HepG2 (cell line): ENCODE results near the gene PCIF1. TPM values are rescaled to one million over a fixed set of nuclear protein-coding genes. Genes with fewer than 3 reads are reported as not detected.

ENCODE experiments used
- ASH2L ChIP-seq: fragments of 300-600, 200-600 bp; sonication (generic); IDR thresholded peaks from 2 replicates; pipeline ENCODE4 v1.7.0; 2017; ENCODE audit warnings: low read depth, mild to moderate bottlenecking, moderate library complexity, mixed read lengths, low read length; ENCODE audit not compliant: insufficient read length
- IKZF4 ChIP-seq: sonication (generic); formaldehyde crosslinking; IDR thresholded peaks from 2 replicates; pipeline ENCODE4 v1.5.1; 2020; ENCODE audit warnings: borderline replicate concordance, mild to moderate bottlenecking, low read depth, missing genetic modification reagents; ENCODE audit errors: not compliant biosample characterization
- JUND ChIP-seq: sonication (generic); formaldehyde crosslinking; IDR thresholded peaks from 2 replicates; pipeline ENCODE4 v1.8.0; 2022; ENCODE audit warnings: mild to moderate bottlenecking, missing genetic modification reagents
- KAT7 ChIP-seq: IDR thresholded peaks from 2 replicates; pipeline ENCODE4 v1.6.1; 2018; ENCODE audit warnings: borderline replicate concordance, missing compliant biosample characterization
- KLF12 ChIP-seq: sonication (generic); formaldehyde crosslinking; IDR thresholded peaks from 2 replicates; pipeline ENCODE4 v1.4.0; 2020; ENCODE audit warnings: missing genetic modification reagents, borderline replicate concordance
- KLF13 ChIP-seq: sonication (generic); formaldehyde crosslinking; IDR thresholded peaks from 2 replicates; pipeline ENCODE4 v1.4.0; 2020; ENCODE audit warnings: mild to moderate bottlenecking, missing genetic modification reagents
- NCOR1 ChIP-seq: fragments of 200-600 bp; sonication (generic); IDR thresholded peaks from 2 replicates; pipeline ENCODE4 v1.7.0; 2017; ENCODE audit warnings: antibody characterized with exemption, low read length, borderline replicate concordance
- NFAT5 ChIP-seq: sonication (generic); formaldehyde crosslinking; IDR thresholded peaks from 2 replicates; pipeline ENCODE4 v1.4.0; 2020; ENCODE audit warnings: missing genetic modification reagents
- NONO ChIP-seq, 2 experiments: fragments of 450-650 bp in 1 of 2; sonication (generic) in 1 of 2; formaldehyde crosslinking in 1 of 2; IDR thresholded peaks in 1 of 2; conservative IDR thresholded peaks in 1 of 2; 2 replicates each; pipeline versions ENCODE4 v1.6.1 to v1.8.0; 2017 to 2022; ENCODE audit warnings: mild to moderate bottlenecking in 1 of 2, missing genetic modification reagents in 1 of 2, moderate library complexity in 1 of 2
- RNF2 ChIP-seq: fragments of 450-650 bp; conservative IDR thresholded peaks from 2 replicates; pipeline ENCODE4 v1.6.1; 2016; ENCODE audit warnings: low read depth
- SMAD3 ChIP-seq: sonication (generic); formaldehyde crosslinking; IDR thresholded peaks from 2 replicates; pipeline ENCODE4 v1.4.0; 2020; ENCODE audit warnings: missing genetic modification reagents
- SP140L ChIP-seq: sonication (generic); formaldehyde crosslinking; IDR thresholded peaks from 2 replicates; pipeline ENCODE4 v1.4.0; 2020; ENCODE audit warnings: missing genetic modification reagents, borderline replicate concordance
- SRSF4 ChIP-seq: fragments of 200-400 bp; formaldehyde crosslinking; IDR thresholded peaks from one replicate; pipeline ENCODE4 v1.6.1; 2018; ENCODE audit warnings: mild to moderate bottlenecking, low read depth, low read length, moderate library complexity; ENCODE audit not compliant: poor library complexity, severe bottlenecking
- TEAD3 ChIP-seq: optimal IDR thresholded peaks from 2 replicates; pipeline ENCODE3; 2016; ENCODE audit warnings: borderline replicate concordance
- ZNF160 ChIP-seq: sonication (generic); formaldehyde crosslinking; IDR thresholded peaks from 2 replicates; pipeline ENCODE4 v1.8.0; 2022; ENCODE audit warnings: mild to moderate bottlenecking, inconsistent platforms, missing genetic modification reagents
- ZNF207 ChIP-seq: fragments of 450-650 bp; IDR thresholded peaks from 2 replicates; pipeline ENCODE4 v1.6.1; 2016; ENCODE audit warnings: antibody characterized with exemption, borderline replicate concordance
- ZNF282 ChIP-seq: fragments of 450-650 bp; IDR thresholded peaks from 2 replicates; pipeline ENCODE4 v1.6.1; 2018; ENCODE audit not compliant: partially characterized antibody
- ZNF3 ChIP-seq: IDR thresholded peaks from 2 replicates; pipeline ENCODE4 v1.7.0; 2017; ENCODE audit warnings: inconsistent platforms
- ZNF44 ChIP-seq: sonication (generic); formaldehyde crosslinking; IDR thresholded peaks from 2 replicates; pipeline ENCODE4 v1.5.1; 2020; ENCODE audit warnings: mild to moderate bottlenecking, missing genetic modification reagents
- ZNF446 ChIP-seq: sonication (generic); formaldehyde crosslinking; IDR thresholded peaks from 2 replicates; pipeline ENCODE4 v1.5.0; 2020; ENCODE audit warnings: mild to moderate bottlenecking, missing genetic modification reagents
- ZNF552 ChIP-seq: sonication (generic); formaldehyde crosslinking; IDR thresholded peaks from 2 replicates; pipeline ENCODE4 v1.9.0; 2022; ENCODE audit warnings: missing genetic modification reagents, mild to moderate bottlenecking, borderline replicate concordance
- ZNF563 ChIP-seq: sonication (generic); formaldehyde crosslinking; IDR thresholded peaks from 2 replicates; pipeline ENCODE4 v1.8.0; 2022; ENCODE audit warnings: mild to moderate bottlenecking, moderate library complexity, missing genetic modification reagents
- ZNF567 ChIP-seq: sonication (generic); formaldehyde crosslinking; IDR thresholded peaks from 2 replicates; pipeline ENCODE4 v1.8.1; 2023; ENCODE audit warnings: mild to moderate bottlenecking, missing genetic modification reagents, borderline replicate concordance
- ZNF629 ChIP-seq: sonication (generic); formaldehyde crosslinking; conservative IDR thresholded peaks from 2 replicates; pipeline ENCODE4 v1.5.0; 2020; ENCODE audit warnings: missing genetic modification reagents
- ZNF790 ChIP-seq: sonication (generic); formaldehyde crosslinking; IDR thresholded peaks from 2 replicates; pipeline ENCODE4 v1.8.0; 2022; ENCODE audit warnings: missing genetic modification reagents, mild to moderate bottlenecking, borderline replicate concordance
- polyA plus RNA-seq, 8 experiments: library from polyadenylated mRNA; depleted of rRNA in 3 of 8; stranded (reverse) in 7 of 8; unstranded in 1 of 8; fragments of >200 nt; fragmentation: Illumina TruSeq in 4 of 8; extraction: Trizol in 4 of 8; gene quantifications; 2 replicates each; pipeline versions ENCODE4 v1.2.1 to v1.2.3, GENCODE V29; 2011 to 2016; ENCODE audit warnings: low read depth in 4 of 8, missing spikeins in 1 of 8, mixed read lengths in 1 of 8; ENCODE audit not compliant: insufficient read depth in 1 of 8
- total RNA-seq, 5 experiments: library from RNA; depleted of rRNA; stranded (reverse); fragments of >200 nt; fragmentation: Illumina TruSeq; extraction: Trizol; gene quantifications; 2 replicates each; pipeline ENCODE4 v1.2.3, GENCODE V29; 2016; ENCODE audit warnings: low read depth in 1 of 5

PCIF1 gene
- total and polyA plus RNA-seq, 2 of the 13 experiments (the other 11 are each of a cell fraction or from before 2014, with no cell fraction given) = 20.9 to 24.4 TPM

GRCh38 chr20:45890077-45890984 is 44.2 kb upstream of the PCIF1 start (continued):
- peak; percentile 85 for TF ChIP-seq ZNF552 (CRISPR knock-in tag)
- no peak for TF ChIP-seq SRSF4
- TF ChIP-seq TEAD3 (CRISPR knock-in tag) = peak; percentile 95
- TF ChIP-seq KLF13 (CRISPR knock-in tag) = no peak
- peak; percentile 76; the same call in 1 of the 2 replicates for TF ChIP-seq ZNF44
- TF ChIP-seq IKZF4 (CRISPR knock-in tag) = peak; percentile 75
- no peak for TF ChIP-seq ZNF563 (CRISPR knock-in tag)
- no peak for TF ChIP-seq NONO (IDR thresholded peaks at IDR 0.05)
- peak; percentile 49; the same call in 1 of the 2 replicates for TF ChIP-seq NONO (CRISPR knock-in tag; conservative IDR thresholded peaks at IDR 0.05)
- TF ChIP-seq NFAT5 (CRISPR knock-in tag) = no peak
- no peak for TF ChIP-seq ASH2L
- no peak for TF ChIP-seq ZNF282
- TF ChIP-seq JUND (CRISPR knock-in tag) = peak; percentile 46; the same call in 1 of the 2 replicates
- TF ChIP-seq KAT7 = peak; percentile 72; the same call in 1 of the 2 replicates
- no peak for TF ChIP-seq ZNF446 (CRISPR knock-in tag)
- TF ChIP-seq ZNF3 (CRISPR knock-in tag) = 0 out of 2 replicates have a peak, but pooled peaks have one; percentile 18
- peak; percentile 90 for TF ChIP-seq ZNF160
- TF ChIP-seq RNF2 = no peak; the same call in 1 of the 2 replicates
- no peak for TF ChIP-seq ZNF567 (CRISPR knock-in tag)
- 0 out of 2 replicates have a peak, but pooled peaks have one; percentile 16 for TF ChIP-seq ZNF629 (CRISPR knock-in tag)
- TF ChIP-seq KLF12 (CRISPR knock-in tag) = no peak
- TF ChIP-seq NCOR1 = no peak
- TF ChIP-seq SMAD3 (CRISPR knock-in tag) = peak; percentile 80
- TF ChIP-seq SP140L = peak; percentile 82; the same call in 1 of the 2 replicates
- no peak for TF ChIP-seq ZNF790 (CRISPR knock-in tag)
- no peak for TF ChIP-seq ZNF207
